ENCODE results near the gene RPP38. TPM values are rescaled to one million over a fixed set of nuclear protein-coding genes. Genes with fewer than 3 reads are reported as not detected.

RPP38 gene, protein sequence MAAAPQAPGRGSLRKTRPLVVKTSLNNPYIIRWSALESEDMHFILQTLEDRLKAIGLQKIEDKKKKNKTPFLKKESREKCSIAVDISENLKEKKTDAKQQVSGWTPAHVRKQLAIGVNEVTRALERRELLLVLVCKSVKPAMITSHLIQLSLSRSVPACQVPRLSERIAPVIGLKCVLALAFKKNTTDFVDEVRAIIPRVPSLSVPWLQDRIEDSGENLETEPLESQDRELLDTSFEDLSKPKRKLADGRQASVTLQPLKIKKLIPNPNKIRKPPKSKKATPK
- polyA plus RNA-seq (ENCODE audit: insufficient read depth in 1 of 5, insufficient read length in 5 of 5, low replicate concordance in 1 of 5): 10 to 100 TPM; 25.1 to 28.4 (median 26.0) TPM
- long read RNA-seq, donor 1, transcript RPP38-204 (3 exons, 1,296 nt): minor isoform, 5 of 51 reads
- long read RNA-seq, donor 1, transcript RPP38-203 (2 exons, 1,030 nt): major isoform, 8 of 51 reads
- long read RNA-seq, donor 1, partial matches to known transcripts: 32 of 51 reads
- long read RNA-seq, donor 1, other reads (novel, unspliced or antisense): 0 of 51 reads
- long read RNA-seq, donor 2, transcript RPP38-207 (2 exons, 1,537 nt): major isoform, 6 of 24 reads
- long read RNA-seq, donor 2, partial matches to known transcripts: 12 of 24 reads
- long read RNA-seq, donor 2, other reads (novel, unspliced or antisense): 0 of 24 reads
- long read RNA-seq, donor 3, partial matches to known transcripts: 18 of 26 reads
- long read RNA-seq, donor 3, other reads (novel, unspliced or antisense): 0 of 26 reads
- long read RNA-seq, donor 4, transcript RPP38-203 (2 exons, 1,030 nt): major isoform, 5 of 17 reads
- long read RNA-seq, donor 4, partial matches to known transcripts: 10 of 17 reads
- long read RNA-seq, donor 4, other reads (novel, unspliced or antisense): 0 of 17 reads
- long read RNA-seq, donor 5, transcript RPP38-204 (3 exons, 1,296 nt): major isoform, 7 of 36 reads
- long read RNA-seq, donor 5, partial matches to known transcripts: 20 of 36 reads
- long read RNA-seq, donor 5, other reads (novel, unspliced or antisense): 0 of 36 reads
- long read RNA-seq, donor 6, transcript RPP38-203 (2 exons, 1,030 nt): major isoform, 7 of 24 reads
- long read RNA-seq, donor 6, transcript RPP38-201 (3 exons, 1,457 nt): minor isoform, 6 of 24 reads
- long read RNA-seq, donor 6, partial matches to known transcripts: 0 of 24 reads
- long read RNA-seq, donor 6, other reads (novel, unspliced or antisense): 6 of 24 reads
- long read RNA-seq, donor 7, partial matches to known transcripts: 11 of 19 reads
- long read RNA-seq, donor 7, other reads (novel, unspliced or antisense): 0 of 19 reads
- long read RNA-seq, donor 8, partial matches to known transcripts: 6 of 8 reads
- long read RNA-seq, donor 8, other reads (novel, unspliced or antisense): 0 of 8 reads

DNA sequence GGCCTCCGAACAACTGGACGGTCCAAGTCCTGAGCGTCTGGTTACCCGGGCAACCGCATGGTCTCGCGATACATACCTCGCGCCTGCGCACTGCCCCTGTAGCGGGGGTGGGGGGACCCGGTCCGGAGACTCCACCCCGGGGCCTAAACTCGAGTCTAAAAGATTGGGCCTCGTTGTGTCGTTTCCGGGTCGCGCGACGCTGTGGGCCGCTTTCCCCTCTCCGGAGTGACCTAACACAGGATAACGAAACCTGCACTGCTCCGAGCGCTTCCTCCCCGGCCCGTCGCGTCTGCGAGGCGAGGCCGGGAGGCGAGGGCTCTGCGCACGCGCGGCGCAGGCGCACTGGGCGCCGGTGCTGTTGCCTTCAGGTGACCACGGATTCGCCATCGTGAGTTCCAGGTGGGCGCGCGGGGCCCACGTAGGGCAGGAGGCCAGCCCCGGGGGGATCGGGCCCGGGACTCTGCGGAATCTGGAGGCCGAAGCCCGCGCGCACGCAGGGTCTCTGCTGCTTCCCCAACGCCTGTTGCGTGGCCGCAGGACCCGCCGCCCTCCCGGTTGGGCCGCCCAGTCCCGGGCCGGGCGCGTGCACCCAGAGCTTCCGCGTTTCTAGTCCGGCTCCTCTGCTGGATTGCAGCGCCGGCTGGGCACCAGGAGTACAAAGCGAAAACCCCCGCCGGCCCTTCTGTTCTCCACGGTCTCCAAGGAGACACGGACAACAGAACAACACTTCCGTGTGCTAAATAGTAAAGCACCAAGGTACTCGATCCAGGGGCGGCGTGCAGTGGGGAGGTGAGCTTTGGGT, at the start of gene RPP38:
Gene RPP38 (plus strand): TSS at position 345 of the 802 bp plus-strand sequence. CDS start 5,960 bp downstream, outside the sequence.
- DNase-seq: peak; percentile 98

DNA sequence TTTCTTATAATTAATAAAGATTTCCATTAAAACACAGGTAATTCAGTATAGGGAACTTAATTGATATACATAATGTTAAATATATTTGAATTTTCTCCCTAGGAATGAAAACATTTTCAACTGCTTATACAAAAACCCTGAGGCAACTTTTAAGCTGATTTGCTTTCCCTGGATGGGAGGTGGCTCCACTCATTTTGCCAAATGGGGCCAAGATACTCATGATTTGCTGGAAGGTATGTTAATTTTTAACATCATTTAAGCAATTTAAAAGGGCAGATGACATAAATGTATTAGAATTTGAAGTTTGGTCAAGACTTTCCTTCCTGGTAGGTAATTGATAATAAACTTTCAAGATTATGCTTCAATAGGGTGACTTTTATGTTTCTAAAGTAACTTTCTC, 47.6 kb upstream of the RPP38 start:
- no peak for DNase-seq

DNA sequence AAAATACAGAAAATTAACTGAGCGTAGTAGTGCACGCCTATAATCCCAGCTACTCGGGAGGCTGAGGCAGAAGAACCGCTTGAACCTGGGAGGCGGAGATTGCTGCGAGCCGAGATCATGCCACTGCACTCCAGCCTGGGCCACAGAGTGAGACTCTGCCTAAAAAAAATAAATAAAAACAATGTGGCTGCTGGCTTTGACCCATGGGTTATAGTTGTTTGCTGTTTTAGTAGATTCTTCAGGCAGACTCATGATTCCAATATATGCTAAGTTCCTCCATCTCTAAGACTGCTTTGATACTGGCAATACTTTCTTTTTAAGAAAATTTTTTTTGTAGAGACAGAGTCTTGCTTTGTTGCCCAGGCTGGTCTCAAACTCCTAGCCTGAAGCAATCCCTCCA, 45.0 kb upstream of the RPP38 start:
- DNase-seq: no peak

DNA sequence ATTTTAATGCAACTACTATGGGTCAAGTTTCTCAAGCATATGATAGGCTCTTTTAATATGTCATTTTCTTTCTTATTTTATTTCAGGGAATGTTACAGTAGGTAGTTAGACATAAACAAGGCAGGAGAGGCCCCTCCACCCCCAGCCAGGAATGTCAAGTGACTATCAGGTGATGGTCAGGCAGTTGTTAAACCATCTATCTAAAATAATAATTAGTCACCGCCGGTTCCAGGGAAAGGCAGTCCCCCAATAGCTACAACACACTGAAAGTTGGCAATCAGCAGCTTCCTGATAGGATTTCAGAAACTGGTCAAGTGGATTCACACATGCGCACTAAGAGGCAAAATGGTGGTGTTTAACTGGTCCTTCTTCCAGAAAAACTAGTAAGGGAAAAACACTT, 44.1 kb upstream of the RPP38 start:
- DNase-seq: no peak

DNA sequence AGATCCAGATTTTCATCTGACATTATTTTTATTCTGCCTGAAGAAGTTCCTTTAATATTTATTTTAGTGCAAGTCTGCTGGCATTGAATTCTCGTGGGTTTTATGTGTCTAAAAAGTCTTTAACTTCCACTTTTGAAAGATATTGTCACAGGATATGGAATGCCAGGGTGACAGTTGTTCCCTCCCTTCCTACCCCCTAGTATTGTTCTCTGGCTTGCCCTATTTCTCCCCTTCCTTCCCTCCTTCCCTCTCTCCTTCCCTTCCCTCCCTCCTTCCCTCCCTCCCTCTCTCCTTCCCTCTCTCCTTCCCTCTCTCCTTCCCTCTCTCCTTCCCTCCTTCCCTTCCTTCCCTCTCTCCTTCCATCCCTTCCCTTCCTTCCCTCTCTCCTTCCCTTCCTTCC, 38.5 kb upstream of the RPP38 start:
- no peak for DNase-seq

DNA sequence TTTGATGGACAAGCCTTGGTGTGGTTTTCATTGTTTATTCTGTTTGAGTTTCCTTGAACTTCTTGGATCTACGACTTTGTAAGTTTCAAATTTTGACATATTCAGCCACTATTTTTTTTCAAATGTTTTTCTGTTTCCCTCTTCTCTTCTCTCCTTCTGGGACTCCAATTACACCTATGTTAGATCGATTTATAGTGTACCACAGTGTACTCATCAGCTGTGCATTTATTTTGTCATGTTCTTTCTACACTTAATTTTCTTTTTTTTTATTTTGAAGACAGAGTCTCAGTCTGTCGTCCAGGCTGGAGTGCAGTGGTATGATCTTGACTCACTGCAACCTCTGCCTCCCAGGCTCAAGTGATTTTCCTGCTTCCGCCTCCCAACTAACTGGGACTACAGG, 37.2 kb upstream of the RPP38 start:
- DNase-seq: no peak

DNA sequence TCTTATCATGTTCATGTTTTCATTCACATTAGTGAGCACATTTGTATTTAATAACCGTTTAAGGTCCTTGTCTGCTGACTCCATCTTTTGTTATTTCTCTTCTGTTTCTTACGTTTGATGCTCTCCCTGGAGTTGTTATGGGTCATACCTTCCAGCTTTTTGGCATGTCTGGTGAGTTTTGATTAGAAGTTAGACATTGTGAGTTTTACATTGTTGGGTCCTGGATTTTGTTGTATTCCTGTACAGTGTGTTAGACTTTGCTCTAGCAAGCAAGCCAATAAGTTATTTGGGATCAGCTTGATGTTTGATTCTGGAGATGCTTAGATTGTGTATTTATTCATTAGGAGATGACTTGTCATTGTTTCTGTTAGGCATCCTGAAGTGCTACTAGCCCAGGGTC, 36.5 kb upstream of the RPP38 start:
- DNase-seq: no peak

DNA sequence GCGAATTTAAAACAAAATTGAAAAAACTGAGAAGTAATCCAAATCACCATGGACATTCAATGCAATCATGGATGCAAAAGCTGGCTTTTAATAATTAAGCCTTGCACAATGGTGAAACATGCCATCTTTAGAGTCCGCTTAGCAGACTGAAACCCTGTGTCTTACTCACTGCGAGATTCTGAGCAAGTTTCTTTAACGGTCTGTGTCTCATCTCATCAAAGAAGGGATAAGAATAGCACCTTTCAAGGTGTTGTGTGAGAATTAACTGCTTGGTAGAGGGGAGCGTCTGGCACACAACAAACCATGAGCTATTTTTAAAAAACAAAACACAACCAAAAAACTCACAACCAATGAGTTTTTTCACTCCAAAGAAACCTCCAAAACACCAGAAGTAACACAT, 30.0 kb upstream of the RPP38 start:
- DNase-seq: no peak

DNA sequence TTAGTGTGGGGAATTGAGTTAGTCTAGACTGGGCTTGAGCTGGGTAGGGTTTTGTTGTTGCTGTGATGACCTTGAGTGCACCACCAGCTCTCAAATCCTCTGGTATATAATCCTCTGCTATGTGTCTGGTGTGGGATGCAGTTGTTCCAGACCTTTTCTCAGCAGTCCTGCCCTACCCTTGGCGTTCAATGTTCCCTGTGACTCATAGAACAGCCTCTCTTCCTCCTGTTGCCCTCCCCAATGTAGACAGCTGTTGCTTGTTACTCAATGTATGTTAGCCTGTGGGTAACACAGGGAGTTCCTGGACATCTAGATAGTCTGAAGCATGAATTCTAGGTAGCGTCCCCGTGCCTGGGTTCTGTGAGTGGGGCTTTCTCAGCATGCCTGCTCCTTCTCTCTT, 28.4 kb upstream of the RPP38 start:
- DNase-seq: no peak

DNA sequence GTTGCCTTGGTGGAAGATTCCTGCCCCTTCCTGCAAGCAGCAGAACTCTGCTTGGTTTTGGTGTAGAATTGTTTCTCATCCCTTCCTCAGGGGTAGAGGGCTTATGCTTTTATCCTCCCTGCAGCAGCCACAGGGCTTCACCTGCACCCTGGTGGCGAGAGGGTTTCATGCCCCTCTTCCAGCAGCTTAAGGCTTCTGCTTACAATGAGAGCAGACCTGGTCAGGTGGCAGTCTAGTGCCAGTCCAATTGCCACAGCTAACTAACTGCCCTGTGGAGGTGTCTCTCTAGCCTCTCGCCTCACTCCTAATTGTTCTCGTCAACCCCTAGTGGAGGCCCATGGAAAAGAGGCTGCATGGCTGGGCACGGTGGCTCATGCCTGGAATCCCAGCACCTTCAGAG, 27.9 kb upstream of the RPP38 start:
- DNase-seq: no peak

DNA sequence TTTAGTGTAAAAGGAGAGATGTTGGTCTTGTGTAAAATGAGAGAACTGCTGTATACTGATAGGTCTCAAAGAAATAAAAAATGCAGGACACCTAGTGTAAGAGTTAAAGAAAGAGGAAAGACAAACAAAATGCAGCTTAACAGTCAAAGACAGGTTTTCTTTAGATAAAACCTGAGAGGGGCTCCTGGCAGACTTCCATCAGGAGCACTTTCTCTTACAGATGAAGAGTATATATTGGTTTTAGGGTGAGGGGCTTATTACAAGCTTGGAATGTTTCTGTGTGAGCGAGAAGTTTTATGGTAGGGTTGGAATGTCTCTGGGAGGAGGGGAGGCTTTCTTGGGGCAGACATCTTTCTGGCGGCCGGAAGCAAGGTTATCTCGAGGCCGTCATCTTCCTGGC, 24.8 kb upstream of the RPP38 start:
- DNase-seq: no peak

DNA sequence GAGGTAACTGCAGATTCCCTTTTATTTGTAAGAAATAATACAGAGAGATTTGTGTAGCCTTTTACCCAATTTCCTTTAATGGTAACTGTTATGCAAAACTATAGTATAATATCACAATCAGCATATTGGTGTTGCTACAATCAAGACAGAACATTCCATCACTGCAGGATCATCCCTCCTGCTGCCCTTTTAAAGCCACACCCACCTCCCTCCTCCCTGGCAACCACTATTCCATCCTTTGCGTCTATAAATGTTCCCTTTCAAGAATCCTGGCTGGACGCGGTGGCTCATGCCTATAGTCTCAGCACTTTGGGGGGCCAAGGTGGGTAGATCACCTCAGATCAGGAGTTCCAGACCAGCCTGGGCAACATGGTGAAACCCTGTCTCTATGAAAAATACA, 21.7 kb upstream of the RPP38 start:
- DNase-seq: no peak

DNA sequence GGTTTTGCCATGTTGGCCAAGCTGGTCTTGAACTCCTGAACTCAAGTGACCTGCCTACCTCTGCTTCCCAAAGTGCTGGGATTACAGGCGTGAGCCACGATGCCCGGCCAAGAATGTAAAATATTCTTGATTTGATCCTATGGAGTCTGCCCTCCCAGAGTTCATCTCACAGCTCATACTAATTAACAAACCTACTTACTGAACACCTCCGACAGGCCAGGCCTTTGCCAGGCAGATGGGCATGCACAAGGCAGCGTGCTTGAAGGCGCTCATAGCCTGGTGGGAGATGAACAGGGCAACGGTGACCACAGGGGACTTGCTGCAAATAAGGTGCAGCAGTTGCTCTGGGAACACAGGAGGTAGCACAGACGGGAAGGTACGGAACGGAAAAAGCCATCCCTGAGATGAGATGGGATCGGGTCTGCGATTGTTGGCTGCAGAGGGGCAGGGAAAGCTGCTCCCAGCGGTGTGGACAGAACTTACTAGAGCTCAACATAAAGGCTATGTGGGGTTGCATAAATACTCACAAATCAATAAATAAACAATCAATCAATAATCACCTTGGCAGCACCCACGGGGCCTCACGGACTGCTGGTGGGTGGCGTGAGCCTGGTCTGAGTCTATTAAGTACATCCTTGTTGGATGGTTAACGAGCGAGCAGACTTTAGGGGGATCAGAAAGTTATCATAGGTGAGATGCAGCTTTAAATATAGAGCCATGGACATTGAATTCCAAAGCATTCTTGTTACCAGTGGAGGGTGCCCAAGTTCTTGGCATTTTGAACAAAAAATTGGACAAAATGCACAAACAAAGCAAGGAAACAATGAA, 13.3 kb upstream of the RPP38 start:
- DNase-seq: no peak

DNA sequence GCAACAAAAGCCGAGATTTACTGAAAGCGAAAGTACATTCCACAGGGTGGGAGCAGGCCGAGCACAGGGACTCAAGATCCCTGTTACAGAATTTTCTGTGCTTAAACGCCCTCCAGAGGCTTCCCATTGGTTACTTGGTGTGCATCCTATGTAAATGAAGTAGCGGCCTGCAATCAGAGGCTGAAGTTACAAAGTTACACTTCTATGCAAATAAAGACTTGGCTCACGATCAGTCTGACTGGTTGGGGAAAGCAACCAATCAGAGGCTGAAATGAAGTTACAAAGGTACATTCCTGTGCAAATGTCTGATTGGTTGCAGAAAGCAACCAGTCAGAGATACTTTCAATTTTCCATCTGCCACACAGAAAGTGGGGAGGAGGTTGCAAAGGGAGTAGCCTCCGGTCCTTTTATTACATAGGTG, 12.6 kb upstream of the RPP38 start:
- DNase-seq: peak; percentile 80 to 88

DNA sequence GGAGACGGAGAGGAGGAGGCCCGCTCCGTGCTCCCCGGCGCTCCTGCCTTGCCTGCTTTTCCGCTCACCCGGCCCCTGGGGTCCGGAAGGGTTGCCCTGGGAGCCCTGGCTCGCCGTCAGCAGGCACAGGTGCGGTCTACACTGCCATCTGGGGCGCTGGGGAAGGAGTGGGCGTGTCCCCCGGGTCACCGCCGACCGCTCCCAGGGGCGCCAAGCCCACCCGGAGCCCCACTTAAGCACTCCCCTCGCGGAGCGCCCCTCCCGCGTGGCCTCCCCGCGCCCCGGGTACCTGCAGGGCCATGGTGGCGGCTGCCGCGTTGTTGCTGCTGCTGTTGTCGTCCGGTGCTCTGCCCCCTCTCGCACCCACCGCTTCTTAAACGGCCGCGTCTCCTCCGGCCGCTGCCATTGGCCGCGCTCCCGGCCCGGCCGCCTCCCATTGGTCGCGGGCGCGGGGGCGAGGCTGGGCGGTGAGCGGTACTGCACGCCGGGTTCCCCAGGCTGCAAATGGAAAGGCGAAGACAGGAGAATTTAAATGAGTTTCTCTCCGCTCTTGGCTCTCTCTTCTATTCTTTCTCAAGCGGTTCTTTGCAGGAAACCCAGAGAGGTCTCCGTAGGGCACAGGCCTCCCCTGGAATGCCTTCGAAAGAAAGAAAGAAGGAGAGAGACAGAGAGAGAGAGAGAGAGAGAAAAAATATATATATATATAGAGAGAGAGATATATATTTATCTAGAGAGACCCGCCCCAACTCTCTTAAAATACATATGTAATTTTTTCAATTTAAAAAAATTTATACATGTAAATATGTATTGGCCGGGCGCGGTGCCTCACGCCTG, 8.5 kb upstream of the RPP38 start, which contains the start of gene ACBD7:
Gene ACBD7 (minus strand): TSS at position 349 of the 834 bp plus-strand sequence. CDS start 48 bp downstream, at position 301.
- DNase-seq: peak; percentile 75 to 77

DNA sequence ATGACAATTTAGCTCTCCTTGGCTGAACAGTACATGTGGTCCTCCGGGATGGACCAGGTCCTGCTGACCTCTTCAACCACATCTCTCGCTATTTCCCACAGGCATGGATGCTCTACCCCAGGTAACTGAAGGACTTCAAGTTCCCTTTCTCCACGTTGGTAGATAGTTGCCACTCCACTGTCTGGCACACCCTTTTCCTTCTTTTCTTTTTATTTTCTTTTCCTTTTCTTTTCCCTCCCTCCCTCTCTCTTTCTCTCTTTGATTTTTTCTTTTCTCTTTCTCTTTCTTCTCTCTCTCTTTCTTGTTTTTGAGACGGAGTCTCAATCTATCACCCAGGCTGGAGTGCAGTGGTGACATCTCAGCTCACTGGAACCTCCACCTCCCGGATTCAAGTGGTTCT, 5.7 kb upstream of the RPP38 start:
- no peak for DNase-seq

DNA sequence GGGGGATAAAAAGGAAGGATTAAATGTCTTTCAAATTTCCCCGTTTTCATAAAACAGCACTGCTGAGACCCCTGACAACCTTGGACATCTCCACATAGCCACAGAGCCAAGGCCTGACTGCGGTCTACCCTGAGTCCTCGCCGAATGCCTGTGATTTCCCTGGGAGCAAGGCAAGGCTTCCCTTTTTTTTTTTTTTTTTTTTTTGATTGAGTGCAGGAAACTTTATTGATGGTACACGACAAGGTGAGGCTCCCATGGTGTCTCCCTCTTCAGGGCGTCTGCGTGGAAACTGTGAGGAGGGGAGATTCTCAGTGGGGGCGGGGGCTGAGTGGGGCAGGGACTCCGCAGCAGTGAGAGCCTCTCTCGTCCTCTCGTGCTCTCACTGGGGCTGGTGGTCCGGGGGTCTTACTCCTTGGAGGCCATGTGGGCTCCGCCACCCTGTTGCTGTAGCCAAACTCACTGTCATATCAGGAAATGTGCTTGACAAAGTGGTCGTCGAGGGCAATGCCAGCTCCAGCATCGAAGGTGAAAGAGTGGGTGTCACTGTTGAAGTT, 4.2 kb upstream of the RPP38 start:
- DNase-seq: no peak

DNA sequence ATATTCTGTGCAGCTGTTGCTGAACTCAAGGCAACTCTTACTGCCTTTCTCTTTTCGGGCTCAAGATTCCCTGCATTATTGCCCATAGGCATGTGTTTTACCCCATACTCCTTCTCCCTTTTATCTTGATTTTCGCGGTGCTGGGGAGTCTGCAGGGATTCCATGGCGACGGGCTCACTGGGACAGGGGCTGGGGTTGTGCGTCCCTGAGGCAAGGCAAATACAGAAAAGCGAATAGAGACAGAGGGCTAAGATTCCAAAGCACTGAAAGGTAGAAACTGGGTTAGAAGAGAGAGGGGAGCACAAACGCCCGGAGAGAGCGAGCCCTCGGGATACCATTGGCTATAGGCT, 519 bp upstream of the RPP38 start:
- no peak for DNase-seq

DNA sequence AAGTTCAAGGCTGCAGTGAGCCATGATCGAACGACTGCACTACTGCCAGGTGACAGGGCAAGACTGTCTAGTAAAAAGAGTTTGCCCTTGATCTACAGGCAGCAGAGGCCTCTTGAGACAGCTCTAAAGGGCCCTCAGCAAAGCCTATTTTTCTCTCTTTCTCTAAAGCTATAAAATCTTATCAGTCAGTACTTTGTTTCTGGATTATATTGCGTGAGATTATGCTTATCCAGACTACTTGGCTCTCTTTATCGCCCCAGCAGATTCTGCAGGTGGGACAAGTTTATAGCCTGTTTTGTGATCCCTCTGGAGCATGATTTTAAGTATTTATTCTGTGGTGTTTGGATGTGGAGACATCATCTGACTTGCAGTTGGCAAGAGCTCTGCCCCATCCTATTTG, 2.7 kb downstream of the RPP38 start:
- DNase-seq: no peak
